CD1c-positive myeloid dendritic cell (primary cell): ENCODE data around the gene PSTK.

Source experiments
- DNase-seq: peaks from one replicate; pipeline ENCODE4 v3.0.0-alpha.2; 2016; ENCODE audit errors: extremely low spot score

PSTK gene

DNA sequence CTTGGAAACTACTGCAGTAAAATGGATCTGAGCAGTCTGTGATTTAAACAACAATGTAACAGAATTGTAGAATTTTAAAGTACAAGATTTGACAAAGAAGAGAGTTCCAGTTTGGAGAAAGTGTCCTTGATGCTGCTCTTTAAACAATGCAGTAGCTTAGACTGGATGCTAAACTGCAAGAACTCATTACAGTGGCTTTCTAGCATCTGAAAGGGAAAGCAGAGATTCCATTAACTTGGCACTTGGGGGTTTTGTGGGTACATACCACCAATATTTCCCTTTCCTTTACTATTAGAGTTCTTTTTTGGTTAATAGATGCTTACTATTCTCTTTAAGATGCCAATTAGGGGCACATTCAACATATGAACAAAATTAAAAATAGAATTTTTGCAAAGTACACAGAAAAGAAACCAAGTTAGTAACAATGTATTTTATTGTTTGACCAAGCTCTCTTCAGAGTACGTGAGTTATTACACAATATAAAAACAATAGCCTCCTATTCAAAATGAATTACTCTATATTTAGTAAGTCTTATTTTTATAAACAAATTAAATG, 11.9 kb downstream of the PSTK start:
- DNase-seq: no peak

DNA sequence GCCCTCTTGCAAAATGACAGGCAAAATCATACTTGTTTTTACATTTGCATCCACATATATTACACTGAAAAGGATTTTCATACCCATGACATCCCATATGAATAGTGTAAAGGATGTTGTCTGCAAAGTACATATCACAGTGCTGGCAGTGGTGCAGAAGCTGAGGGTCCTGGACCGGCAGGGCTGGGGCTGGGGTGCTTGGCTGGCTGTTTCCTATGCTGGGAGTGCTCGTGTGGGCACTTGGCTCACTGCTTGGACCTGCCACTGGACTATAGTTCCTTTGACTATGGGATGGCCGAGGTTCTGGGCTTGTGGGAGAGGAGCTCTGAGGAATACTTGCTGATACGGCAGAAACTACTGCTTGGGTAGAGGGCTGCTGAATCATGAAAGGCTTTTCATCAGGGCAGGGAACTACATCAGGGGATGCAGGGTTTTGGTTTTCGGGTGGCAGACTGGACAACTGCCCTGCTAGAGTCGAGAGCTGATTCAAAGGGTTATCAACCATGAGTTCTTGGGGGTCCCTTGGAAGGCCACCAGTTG, 13.7 kb downstream of the PSTK start:
- DNase-seq: no peak

DNA sequence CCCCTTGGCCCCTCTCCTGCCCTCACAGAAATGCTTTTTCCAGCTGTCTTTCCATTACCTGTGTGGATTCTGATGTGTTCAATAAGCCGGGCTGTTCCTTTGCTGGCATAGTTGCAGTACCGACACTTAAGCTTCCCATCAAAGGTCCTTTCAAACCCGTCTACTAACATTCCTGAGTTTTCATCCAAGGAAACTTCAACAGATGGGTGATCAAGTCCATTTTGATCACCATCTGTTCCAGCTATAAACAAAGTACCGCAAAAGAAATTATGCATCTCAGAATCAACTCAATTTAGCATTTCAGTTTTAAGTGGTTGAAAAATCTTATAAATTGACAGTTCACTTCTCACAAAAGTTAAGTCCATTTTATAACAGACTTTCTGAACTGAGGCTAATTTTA, 15.7 kb downstream of the PSTK start:
- DNase-seq: no peak

DNA sequence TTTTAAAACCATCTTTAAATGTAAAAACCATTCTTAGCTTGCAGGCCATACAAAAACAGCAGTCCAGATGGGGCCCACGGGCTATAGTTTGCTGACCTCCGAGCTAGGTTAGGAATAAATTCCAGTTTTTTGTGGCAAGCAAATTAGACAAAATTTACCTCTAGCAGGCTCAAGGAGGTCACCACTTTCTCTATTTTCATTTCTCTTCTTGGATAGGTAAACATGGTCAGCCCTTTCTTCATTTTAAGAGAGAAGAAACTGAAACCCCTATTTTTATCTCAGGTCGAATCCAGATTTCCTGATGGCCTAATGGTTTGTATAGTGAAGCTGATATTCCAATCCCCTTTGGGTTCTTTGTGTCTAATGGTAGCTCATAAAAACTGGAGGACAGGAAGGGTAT, 17.7 kb downstream of the PSTK start:
- DNase-seq: no peak

DNA sequence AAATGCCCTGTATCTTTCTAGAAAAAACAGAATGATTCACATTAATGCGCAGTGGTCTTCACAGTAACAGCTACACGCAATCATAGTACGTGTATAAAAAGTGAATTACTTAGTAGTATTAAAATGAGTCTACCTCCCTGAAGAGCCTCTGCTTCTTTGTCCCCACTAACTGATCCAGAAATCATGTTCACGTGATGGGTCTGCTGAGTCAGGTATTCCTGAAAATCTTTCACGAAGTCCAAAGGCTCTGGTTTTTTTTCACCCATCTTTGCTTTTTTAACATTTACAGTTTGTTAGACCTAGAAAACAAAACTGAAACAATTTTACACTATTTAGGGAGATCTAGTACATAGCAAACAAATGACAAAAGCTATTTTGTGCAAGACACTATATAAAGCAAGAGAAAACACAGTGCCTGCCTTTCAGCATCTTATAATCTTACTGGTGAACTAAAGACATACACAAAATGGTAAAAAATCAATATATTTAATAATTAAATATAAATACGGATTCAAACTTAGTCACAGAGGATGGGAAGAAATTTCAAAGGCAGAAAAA, 18.2 kb downstream of the PSTK start:
- no peak for DNase-seq

DNA sequence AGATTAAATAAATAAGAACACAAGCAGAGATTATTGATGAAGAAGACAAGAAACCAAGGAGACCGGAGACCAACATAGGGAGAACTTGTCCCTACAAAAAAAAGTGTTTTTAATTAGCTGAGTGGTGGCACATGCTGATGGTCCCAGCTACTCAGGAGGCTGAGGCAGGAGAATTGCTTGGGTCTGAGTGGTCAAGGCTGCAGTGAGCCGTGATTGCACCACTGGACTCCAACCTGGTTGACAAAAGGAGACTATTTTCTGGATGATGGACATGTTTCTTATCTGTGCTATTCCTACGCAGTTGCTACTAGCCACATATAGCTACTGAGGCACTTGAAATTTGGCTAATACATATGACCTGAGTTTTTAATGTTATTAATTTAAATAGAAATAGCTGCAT, 18.7 kb downstream of the PSTK start:
- DNase-seq: no peak

DNA sequence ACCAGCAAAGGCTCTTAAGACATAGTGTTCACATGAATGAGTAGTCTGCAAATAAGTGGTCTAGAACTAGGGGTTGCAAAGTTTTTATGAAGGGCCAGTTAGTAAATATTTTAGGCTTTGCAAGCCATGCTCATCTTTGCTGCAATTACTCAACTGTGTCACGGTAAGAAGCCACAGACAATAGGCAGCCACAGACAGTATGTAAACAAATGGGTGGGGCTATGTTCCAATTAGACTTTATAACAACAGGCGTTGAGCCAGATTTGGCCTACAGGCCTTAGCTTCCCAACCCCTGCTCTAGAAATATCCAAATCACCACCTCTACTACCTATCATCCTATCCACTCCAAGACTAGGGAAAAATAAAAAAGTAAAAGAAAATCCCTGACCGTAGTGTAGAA, 19.1 kb downstream of the PSTK start:
- DNase-seq: no peak

DNA sequence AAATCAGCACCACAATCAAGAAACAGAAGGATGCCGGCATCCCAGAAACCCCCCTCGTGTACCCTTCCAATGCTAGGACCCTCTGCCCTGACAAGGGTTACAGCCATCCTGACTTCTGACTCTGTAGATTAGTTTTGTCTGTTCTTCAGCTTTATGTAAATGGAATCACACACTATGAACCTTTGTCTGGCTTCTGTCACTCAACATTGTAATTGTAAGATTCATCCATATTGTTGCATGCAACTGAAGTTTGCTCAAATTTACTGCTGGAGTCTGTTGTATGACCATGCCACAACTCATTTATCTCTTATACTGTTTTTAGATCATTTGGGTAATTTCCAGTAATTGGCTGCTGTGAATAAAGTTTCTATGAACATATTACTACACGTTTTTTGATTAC, 20.0 kb downstream of the PSTK start:
- no peak for DNase-seq

DNA sequence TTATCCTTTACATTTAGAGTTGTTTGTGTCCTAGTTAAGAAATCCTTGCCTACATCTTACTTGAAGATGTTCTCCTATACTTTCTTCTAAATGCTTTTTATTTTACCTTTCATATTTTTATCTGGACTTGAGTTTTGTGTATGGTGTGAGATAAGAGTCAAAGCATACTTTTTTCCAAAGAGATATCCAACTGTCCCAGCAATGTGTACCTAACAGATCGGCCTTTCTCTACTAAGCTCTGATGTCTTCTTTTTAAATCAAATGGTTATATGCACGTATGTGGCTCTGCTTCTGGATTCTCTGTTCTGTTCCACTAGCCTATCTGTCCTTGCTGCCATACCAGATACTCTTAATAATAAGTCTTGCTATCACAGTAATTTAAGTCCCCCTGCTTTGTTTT, 21.2 kb downstream of the PSTK start:
- no peak for DNase-seq

DNA sequence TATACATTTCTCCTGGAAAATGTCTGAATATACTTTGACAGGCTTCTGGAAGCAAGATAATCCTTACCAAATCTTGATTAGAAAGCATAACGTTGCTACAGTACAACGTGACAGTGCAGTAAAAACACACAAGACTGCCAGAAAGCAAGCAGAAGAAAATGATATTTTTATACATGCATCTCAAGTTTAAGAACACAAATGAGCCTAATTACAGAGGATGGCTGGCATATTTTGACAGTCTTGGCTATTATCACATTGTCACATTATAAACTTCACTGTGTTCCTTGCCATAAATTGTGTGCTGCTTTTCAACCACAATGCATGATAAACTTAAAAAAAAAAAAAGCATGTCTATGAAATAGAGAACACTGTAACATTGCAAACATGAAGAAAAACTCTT, 24.1 kb downstream of the PSTK start:
- no peak for DNase-seq

DNA sequence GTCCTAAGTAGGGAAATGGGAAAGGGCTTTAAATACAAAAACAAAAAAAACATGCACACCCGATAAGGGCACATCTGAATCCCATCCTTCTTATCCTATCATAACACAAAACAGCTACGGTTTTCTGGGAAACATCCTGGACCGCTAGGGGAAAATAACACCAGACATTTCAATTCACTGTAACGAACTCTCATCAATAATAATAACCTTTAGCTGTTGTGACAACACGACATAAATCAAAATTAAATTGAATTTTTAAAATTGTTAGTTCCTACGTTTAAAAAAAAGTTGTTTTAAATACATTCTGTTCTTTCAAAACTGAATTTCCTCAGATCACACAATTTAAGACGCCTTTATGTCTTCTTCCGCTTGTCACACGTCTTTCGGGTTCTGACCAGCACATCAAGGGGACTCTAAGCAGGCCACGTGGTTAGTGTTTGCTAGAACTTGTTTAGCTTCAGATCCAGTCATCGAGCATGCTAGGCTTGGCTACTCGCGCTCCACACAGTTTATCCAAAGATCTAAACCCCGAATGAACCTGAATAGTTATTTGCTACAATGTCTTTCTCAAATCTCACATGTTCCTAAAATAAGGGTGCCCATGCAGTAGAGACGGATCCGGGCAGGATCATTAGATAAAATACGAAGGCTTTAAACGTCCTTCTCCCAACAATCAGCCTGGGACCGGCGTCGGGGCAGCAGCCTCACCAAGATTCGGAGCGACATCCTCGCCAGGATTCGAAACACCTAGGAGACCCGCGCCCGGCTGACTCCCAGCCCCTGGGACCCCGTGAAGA, 27.6 kb downstream of the PSTK start:
- DNase-seq: peak; percentile 70

DNA sequence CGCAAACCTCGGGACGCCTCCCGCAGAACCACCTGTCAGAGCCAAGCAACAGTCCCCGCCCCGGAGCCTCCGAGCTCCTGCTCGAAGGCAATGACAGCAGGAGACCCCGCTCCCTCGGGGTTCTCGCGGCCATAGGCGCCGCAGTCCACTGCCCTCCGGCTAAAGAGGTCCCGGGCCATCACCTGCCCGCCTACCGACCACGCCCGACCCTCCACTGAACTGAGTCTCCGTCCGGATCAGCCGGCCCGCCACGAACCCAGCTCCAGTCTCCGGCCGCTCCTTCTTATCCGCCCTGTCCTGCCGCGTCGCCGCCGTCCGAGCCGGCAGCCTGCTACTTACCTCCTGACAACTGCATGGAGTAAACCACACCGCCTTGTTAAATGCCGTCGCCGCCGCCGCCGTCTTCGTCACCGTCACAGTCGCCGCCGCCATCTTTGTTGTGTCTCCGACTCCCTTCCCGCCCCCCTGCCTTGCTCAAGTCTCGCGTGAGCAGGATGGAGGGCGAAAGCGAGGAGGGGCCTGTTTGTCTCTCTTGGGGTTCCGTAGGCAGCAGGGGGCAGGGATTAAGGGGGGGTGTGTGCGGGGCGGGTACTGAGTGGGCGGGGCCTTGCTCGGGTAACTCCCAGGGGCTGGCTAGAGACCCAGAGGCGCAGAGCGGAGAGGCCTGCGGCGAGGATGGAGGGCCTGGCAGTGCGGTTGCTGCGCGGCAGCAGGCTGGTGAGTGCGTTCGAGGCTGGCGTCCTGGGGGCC, 28.3 kb downstream of the PSTK start, which contains the start of the genes ACADSB and IKZF5:
Gene ACADSB, plus strand, starts transcription at position 652 of the 750 bp plus-strand sequence. Its CDS starts 24 bp downstream, at position 676.
Gene IKZF5, minus strand, starts transcription at position 441 of the 750 bp plus-strand sequence. CDS start 10,170 bp downstream, outside the sequence.
- peak; percentile 98 for DNase-seq

DNA sequence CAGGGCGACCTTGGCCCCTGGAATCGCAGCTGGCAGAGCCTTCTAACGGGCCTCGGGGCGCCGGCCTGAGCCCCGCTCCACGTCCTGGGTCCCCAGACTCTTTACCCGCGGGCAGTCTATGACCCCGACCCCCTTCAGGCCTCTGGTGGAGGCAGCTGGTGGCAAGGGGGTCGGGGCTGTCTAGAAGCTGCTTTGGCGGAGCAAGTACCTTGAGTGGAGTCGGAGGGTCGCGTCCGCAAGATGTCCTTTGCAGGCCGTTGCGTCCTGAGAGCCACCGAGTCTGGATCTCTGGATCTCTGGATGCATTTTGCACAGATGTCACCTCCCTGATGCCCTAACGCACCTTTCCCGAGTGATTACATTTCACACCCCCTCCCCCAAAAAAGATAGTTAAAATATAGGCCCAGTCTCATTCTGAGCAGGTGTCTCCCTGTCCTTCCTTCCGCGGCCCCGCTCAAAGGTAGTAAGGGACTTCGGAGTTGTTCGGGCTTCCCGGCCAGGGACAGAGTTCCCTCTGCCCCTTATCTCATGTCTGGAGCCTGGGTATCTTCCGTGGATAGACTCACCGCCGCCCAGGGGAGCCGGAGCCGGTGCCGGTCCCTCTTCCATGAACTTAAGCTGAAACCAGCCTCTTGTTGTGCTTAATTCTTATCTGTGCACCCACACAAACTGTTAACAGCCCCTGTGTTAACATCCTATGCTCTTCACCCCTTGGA, 29.1 kb downstream of the PSTK start:
- peak; percentile 8 for DNase-seq

DNA sequence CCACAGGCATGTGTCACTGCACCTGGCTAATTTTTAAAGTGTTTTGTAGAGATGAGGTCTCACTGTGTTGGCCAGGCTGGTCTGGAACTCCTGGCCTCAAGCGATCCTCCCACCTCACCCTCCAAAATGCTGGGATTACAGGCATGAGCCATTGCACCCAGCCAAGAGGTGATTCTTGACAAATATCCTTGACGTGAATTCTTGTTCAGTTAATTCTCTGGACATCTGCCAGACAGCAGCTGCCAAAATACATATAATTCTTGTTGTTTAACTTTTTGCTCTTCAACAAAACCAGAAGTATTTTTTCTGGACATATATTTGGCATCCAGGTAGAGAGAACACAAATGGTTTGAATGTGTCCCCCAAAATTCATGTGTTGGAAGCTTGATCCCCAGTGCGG, 31.8 kb downstream of the PSTK start:
- DNase-seq: no peak

DNA sequence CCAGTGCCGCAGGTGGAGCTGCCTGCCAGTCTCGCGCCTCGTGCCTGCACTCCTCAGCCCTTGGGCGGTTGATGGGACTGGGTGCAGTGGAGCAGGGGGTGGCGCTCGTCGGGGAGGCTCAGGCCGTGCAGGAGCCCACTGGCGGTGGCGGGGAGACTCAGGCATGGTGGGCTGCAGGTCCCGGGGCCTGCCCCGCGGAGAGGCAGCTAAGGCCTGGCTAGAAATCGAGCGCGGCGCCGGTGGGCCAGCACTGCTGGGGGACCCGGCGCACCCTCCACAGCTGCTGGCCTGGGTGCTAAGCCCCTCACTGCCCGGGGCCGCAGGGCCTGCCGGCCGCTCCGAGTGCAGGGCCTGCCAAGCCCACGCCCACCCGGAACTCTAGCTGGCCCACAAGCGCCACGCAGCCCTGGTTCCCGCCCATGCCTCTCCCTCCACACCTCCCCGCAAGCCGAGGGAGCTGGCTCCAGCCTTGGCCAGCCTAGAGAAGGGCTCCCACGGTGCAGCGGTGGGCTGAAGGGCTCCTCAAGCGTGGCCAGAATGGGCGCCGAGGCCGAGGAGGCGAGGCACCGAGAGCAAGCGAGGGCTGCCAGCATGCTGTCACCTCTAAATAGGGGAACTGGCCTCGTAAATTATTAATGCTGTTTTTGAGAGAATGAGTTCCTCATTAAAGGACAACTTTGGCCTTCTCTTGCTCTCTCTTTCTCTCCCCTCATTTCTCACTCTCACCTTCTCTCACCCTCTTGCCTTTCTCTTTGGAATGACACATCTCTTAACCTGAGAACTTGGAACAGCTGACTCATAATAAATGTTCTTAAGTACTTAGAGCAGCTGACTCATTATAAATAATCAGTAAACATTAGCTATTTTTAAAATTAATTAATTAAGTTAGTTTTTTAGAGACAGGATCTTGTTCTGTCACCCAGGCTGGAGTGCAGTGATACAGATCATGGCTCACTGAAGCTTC, 33.5 kb downstream of the PSTK start:
- DNase-seq: no peak

DNA sequence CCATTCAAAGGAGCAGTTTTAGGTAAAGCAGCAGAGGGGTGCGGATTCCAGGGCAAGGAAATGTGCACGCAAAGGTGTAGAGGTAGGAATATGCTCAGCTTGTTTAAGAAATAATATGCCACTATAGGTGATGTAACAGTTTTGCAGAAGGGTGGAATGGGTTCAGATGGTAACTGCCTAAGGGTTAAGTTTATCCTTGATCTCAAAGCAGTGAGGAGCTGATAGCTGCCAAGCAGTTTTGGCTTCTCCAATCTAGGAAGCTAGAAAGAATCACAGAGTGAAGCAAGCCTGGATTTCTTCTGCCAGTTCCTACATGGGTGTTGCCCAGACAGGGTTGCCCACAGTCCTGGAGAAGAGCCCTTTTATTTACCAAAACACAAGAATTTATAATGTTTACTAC, 34.6 kb downstream of the PSTK start:
- DNase-seq: no peak

DNA sequence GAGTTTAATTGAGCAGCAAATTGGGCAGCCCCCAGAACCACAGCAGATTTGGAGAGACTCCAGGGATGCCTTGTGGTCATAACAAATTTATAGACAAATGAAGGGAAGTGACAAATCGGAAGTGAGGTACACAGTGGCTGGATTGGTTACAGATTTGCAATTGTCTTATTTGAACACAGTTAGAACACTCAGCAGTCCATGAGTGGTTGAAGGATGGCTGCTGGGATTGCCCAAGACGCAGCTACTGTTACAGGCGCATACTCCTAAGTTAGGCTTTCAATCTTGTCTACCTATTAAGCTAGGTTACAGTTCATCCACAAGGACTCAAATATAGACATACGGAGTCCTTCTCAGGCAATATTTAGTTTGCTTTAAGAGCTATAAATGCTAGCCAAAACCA, 36.0 kb downstream of the PSTK start:
- no peak for DNase-seq

DNA sequence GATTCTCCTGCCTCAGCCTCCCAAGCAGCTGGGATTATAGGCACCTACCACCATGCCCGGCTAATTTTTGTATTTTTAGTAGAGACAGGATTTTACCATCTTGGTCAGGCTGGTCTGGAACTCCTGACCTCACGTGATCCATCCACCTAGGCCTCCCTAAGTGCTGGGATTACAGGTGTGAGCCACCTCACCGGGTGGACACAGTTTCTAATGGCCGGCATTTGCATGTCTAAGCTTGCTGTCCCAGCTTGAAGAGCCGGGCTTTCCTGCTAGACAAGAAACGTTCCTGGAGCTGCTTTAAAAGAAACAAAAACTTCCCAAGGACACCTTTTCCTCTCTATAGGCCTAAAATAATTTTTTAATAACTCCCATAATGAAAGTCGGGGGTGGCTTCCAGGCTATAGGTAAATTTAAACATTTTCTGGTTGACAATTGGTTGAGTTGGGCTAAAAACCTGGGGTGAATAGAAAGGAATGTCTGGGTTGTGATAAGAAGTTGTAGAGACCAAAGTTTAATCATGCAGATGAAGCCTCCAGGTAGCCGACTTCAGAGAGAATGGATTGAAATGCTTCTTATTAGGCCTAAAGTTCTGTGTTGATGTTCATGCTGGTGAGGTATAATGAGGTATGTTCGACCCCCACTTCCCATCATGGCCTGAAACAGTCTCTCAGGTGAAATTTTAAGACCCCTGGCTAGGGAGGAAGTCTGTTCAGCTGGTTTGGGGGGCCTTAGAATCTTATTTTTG, 37.4 kb downstream of the PSTK start:
- no peak for DNase-seq

DNA sequence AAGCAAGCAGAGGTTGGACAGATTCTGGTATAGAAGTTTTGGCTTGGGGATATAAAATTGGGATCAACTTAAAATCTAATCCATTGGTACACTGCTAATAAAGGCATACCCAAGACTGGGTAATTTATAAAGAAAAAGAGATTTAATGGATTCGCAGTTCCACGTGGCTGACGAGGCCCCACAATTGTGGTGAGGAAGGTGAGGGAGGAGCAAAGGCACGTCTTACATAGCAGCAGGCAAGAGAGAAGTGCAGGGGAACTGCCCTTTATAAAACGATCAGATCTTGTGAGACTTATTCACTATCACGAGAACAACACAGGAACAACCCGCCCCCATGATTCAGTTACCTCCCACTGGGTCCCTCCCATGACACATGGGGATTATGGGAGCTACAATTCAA, 38.3 kb downstream of the PSTK start:
- no peak for DNase-seq

DNA sequence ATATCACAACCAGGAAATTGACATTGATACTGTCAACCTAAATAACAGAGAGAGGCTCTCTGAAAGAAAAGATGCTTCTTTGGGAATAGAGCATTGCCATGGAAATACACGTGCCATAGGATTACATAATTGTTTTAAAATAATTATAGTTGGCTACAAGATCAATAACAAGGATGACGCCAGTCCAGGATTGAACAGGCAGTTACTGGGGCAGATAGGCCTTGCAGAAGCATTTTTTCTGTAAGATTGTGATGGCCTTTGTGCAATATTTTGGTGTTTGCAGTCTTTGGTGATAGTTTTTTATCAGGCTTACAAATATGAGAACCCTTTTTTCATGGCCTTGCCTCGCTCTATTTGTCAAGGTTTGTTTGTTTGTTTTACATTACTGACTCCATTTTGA, 39.1 kb downstream of the PSTK start:
- DNase-seq: no peak
